Duodenal mucosa (tissue), 2 donors: Measurements from ENCODE around the gene PGP.

Experiments
- H3K27ac ChIP-seq: one replicate; pipeline ENCODE4 v1.7.0; 2013; ENCODE audit warnings: low read depth, low read length
- H3K27me3 ChIP-seq, 2 donors: one replicate each; pipeline ENCODE4 v1.7.0; 2013; ENCODE audit warnings: low read length in 2 of 2, control low read depth in 1 of 2; ENCODE audit not compliant: insufficient read depth in 2 of 2, control insufficient read depth in 1 of 2
- H3K36me3 ChIP-seq, 2 donors: one replicate each; pipeline ENCODE4 v1.7.0; 2013; ENCODE audit warnings: low read length in 2 of 2, control low read depth in 1 of 2; ENCODE audit not compliant: insufficient read depth in 2 of 2, control insufficient read depth in 1 of 2
- H3K4me1 ChIP-seq, 2 donors: one replicate each; pipeline ENCODE4 v1.7.0; 2013; ENCODE audit warnings: low read length in 2 of 2, control low read depth in 1 of 2; ENCODE audit not compliant: insufficient read depth in 2 of 2, control insufficient read depth in 1 of 2
- H3K4me3 ChIP-seq, 2 donors: one replicate each; pipeline ENCODE4 v1.7.0; 2013; ENCODE audit warnings: low read length in 2 of 2, low read depth in 1 of 2
- H3K9ac ChIP-seq, 2 donors: one replicate each; pipeline ENCODE4 v1.7.0; 2013; ENCODE audit warnings: low read length in 2 of 2, low read depth in 1 of 2
- H3K9me3 ChIP-seq, 2 donors: one replicate each; pipeline ENCODE4 v1.7.0; 2013; ENCODE audit warnings: low read length in 2 of 2, control low read depth in 1 of 2; ENCODE audit not compliant: control insufficient read depth in 1 of 2

PGP gene

DNA sequence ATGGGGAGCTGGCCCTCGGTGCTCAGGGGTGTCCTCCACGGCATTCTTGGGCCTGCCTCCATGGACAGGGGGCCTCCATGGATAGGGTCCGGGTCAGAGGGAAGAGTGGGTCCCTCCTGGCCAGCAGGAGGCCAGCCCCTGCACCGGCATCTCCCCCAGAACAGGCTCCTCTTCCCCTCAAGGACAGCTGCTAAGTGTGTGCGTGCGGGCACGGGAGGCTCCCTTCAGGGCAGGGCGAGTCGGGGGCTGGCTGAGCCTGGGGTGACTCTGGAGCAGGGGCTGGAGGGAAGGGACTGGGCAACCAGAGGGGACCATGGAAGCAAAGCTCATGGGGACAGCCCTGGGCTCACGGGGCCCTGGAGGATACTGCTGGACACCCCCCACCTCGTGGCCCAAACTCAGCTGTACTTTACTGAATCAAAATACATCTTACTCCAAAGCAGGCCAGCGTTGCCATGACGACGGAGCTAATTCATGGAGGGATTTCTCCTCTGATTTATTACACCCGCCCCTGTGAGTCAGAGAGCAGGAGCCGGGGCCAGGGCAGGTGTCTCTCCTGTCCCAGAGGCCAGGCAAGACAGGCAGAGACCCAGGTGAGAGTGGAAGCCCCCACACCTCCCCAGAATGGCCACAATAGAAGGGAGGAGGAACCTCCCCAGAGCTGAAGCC, 20.3 kb downstream of the PGP start:
- Histone ChIP-seq H3K27me3 (peaks cover 35 to 41% of the 10 kb centered on the region in 2 donors), H3K4me1 (peaks cover 0 to 15% of the 10 kb centered on the region in 2 donors), H3K4me3 (no peak overlapping the region), H3K27ac (no peak overlapping the region), H3K9ac (no peak overlapping the region), H3K9me3 (no peaks in the 10 kb centered on the region), H3K36me3 (no peaks in the 10 kb centered on the region)

DNA sequence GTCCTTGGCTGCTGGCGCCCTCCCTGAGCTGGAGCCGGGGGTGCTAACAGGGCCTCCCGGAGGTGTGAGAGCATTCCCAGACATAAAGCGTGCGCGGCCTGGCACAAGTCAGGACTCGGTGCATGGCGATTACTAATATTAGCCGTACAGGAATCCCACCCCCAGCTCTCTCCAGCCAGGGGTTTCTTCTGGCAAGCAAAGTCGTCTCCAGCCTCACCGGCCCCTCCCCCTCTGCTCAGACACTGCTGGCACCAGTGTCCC, 23.3 kb downstream of the PGP start:
- Histone ChIP-seq H3K27ac (no peak overlapping the region), H3K9me3 (no peaks in the 10 kb centered on the region), H3K36me3 (no peaks in the 10 kb centered on the region), H3K27me3 (peaks cover 17 to 23% of the 10 kb centered on the region in 2 donors), H3K9ac (no peak overlapping the region), H3K4me1 (peaks cover 0 to 15% of the 10 kb centered on the region in 2 donors), H3K4me3 (no peak overlapping the region)

DNA sequence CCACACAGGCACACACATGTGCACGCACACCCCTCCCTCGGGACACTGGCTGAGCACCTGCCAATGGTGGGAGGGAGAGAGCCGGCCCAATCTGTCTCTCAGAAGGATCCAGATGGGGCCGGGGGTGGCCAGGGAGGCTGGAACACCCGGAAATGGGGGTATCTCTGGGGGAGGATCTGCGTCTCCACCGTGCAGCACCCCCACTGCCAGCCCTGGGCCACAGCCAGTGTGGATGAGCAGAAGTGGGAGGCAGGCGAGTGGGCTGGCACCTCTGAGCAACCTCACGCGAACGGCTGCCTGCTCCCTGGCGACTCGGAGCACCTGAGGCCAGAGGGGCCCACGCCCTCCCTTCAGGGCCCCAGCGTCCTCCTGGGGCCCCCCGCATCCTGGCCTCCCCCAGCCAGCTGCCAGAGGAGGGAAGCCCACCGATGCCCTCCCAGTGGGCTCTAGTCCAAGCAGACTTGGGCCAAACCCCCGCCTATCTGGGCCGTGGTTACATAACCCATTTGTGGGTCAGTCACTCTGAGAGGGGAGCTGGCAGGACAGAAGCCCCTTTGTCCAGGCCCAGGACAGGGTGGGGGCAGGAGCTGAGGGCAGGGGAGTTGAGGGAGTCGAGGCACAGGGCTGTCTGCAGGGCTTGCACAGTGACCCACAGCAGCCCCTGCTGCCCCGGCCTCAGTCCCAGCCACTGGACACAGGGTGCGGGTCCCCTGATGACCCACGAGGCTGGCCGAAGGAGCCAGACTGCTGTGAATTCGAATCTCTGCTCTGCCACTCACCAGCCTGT, 23.8 kb downstream of the PGP start:
- Histone ChIP-seq H3K27me3 (peaks cover 17 to 21% of the 10 kb centered on the region in 2 donors), H3K4me3 (no peak overlapping the region), H3K9me3 (no peaks in the 10 kb centered on the region), H3K36me3 (no peaks in the 10 kb centered on the region), H3K27ac (no peak overlapping the region), H3K9ac (no peak overlapping the region), H3K4me1 (peaks cover 0 to 15% of the 10 kb centered on the region in 2 donors)

DNA sequence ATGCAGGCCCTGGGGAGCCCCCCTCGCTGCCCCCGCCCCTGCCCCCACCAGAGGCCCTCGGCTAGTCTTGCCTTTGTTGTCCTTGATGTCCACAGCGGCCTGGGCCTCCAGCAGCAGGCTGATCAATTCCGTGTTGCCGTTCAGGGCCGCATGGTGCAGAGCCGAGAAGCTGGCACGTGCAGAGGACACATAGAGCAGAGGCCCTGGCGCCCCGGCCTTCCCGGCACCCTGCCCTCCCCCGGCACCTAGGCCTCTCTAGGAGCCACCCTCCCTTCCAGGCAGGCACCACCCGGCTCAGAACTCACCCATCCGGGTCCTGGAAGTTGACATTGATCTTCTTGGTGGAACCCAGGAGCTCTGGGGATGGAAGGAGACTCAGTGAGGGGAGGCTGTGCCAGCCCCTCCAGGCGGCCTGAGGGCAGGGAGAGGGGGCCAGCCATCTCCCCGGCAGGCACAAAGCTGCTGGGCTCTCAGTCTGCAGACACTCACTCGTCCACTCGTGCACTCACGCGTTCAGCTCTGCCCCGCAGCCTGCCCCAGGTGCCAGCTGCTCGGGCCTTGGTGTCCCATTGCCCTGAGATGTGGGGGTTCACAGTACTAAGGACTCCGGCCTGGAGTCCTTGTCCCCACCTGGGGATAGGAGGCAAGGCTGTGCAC, 24.5 kb downstream of the PGP start:
- Histone ChIP-seq H3K9me3 (no peaks in the 10 kb centered on the region), H3K36me3 (no peaks in the 10 kb centered on the region), H3K9ac (no peak overlapping the region), H3K27me3 (peaks cover 13 to 14% of the 10 kb centered on the region in 2 donors), H3K27ac (no peak overlapping the region), H3K4me1 (peaks cover 0 to 8% of the 10 kb centered on the region in 2 donors), H3K4me3 (no peak overlapping the region)

DNA sequence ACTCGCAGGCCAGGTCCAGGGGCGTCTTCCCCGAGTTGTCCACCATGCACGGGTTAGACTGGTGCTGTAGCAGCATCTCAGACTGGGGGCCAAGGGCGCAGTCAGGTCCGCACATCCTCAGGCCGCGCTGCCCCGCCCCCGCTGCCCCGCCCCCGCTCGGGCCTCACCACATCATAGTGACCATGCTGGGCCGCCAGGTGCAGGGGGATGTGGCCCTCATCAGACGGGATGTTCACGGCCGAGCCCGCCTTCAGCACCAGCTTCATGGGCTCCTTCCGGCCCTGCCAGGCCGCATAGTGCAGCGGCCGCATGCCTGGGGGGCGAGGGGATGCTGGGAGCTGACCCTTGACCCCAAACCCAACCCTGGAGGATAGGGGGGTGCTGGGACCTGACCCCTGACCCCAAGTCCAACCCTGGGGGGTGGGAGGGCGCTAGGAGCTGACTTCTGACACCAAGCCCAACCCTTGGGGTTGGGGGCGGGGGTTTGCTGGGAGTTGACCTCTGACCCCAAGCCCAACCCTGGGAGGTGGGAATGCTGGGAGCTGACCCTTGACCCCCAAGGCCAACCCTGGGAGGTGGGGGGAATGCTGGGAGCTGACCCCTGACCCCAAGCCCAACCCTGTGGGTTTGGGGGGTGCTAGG, 25.3 kb downstream of the PGP start:
- Histone ChIP-seq H3K27me3 (peaks cover 7 to 13% of the 10 kb centered on the region in 2 donors), H3K9me3 (no peaks in the 10 kb centered on the region), H3K9ac (no peak overlapping the region), H3K4me1 (peaks cover 2 to 9% of the 10 kb centered on the region in 2 donors), H3K27ac (no peak overlapping the region), H3K4me3 (no peak overlapping the region), H3K36me3 (no peaks in the 10 kb centered on the region)

DNA sequence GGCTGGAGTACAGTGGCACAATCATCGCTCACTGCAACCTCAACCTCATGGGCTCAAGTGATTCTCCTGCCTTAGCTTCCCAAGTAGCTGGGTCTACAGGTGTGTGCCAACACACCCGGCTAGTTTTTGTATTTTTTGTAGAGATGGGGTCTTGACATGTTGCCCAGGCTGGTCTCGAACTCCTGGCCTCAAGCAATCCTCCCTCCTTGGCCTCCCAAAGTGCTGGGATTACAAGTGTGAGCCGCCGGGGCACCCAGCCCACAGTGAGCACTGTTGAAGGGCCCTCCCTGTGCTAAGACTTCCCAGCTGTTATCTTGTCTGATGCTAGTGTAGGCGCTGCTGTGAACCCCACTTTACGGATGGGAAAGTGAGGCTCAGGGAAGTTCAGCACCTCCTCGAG, 26.2 kb downstream of the PGP start:
- no peak overlapping the region for H3K27ac ChIP-seq
- no peaks in the 10 kb centered on the region for H3K9me3 ChIP-seq
- peaks cover 0 to 13% of the 10 kb centered on the region in 2 donors for H3K27me3 ChIP-seq
- H3K9ac ChIP-seq = no peak overlapping the region
- H3K4me1 ChIP-seq = peaks cover 3 to 11% of the 10 kb centered on the region in 2 donors
- H3K36me3 ChIP-seq = no peaks in the 10 kb centered on the region
- no peak overlapping the region for H3K4me3 ChIP-seq

DNA sequence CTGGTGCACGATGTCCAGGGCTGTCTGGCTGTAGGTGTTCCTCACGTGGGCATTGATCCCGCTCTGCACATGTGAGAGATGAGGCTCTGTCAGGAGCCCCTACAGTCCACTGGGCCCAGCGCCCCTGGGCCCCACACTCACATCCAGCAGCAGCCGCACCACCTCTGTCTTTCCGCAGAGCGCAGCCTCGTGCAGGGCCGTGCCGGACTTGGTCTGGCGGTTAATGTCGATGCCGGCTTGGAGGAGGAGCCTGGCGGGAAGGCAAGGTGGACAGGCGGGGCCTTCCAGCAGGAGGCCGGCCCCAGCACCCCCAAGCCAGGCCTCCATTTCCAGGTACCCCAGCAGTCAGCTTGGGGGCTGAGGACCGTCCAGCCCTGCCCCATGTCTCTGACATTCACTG, 27.4 kb downstream of the PGP start:
- no peaks in the 10 kb centered on the region for H3K9me3 ChIP-seq
- H3K4me1 ChIP-seq = peaks cover 3 to 11% of the 10 kb centered on the region in 2 donors
- peaks cover 0 to 13% of the 10 kb centered on the region in 2 donors for H3K27me3 ChIP-seq
- H3K27ac ChIP-seq = no peak overlapping the region
- no peak overlapping the region for H3K9ac ChIP-seq
- no peak overlapping the region for H3K4me3 ChIP-seq
- H3K36me3 ChIP-seq = no peaks in the 10 kb centered on the region

DNA sequence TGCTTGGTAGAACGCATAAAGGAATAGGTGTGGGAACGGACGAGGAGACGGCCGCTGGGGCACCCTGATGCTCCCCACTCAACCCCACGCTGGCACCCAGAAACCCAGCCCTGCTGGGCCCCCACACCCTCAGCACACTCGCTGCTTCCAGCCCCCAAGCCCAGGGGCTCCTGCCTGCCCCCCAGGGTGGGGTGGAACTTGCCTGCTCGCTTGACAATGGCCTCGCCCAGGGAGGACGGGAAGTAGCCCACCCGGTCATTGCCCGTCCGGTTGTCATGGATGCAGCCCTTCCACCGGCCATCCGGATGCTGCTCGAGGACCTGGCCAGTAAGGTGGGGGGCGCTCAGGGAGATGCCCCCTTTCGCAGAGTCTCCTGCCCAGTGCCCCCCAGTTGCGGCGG, 28.1 kb downstream of the PGP start:
- H3K36me3 ChIP-seq = no peaks in the 10 kb centered on the region
- H3K9me3 ChIP-seq = no peaks in the 10 kb centered on the region
- H3K27me3 ChIP-seq = peaks cover 0 to 13% of the 10 kb centered on the region in 2 donors
- H3K9ac ChIP-seq = no peak overlapping the region
- no peak overlapping the region for H3K27ac ChIP-seq
- no peak overlapping the region for H3K4me3 ChIP-seq
- H3K4me1 ChIP-seq = peaks cover 3 to 11% of the 10 kb centered on the region in 2 donors

DNA sequence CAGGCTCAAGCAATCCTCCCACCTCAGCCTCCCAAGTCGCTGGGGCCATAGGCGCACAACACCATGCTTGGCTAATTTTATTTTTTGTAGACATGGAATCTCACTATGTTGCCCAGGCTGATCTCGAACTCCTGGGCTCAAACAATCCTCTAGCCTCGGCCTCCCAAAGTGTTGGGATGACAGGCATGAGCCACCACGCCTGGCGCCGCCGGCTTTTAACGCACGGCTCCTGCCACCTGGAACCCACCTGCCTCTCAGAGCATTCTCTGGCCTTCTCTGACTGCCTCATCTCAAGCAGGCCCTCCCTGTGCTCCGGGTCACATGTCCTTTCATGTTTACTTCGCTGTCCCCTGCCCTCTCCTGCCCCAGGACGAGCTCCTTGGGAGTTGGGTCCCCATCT, 28.6 kb downstream of the PGP start:
- no peak overlapping the region for H3K4me3 ChIP-seq
- peaks cover 0 to 13% of the 10 kb centered on the region in 2 donors for H3K27me3 ChIP-seq
- H3K9ac ChIP-seq = no peak overlapping the region
- no peaks in the 10 kb centered on the region for H3K9me3 ChIP-seq
- peaks cover 3 to 11% of the 10 kb centered on the region in 2 donors for H3K4me1 ChIP-seq
- no peaks in the 10 kb centered on the region for H3K36me3 ChIP-seq
- H3K27ac ChIP-seq = no peak overlapping the region

DNA sequence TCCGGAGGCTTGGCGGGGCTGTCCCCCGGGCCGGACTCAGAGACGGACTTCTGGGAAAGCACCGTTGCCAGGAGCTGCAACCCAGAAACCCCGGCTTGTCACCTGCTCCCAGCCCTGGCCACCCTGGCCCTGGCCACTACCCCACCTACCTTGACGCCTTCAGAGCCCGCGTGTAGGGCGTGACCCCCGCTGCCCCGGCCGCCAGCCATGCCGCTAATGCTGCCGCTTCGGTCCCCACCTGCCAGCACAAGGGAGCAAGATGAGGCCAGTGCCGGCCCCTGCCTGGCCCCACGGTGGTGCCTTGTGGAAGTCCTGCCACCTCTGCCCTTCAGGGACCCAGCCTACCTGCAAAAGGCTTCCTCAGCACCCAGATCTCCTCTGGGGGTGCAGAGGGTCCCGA, 29.7 kb downstream of the PGP start:
- H3K27me3 ChIP-seq = peaks cover 0 to 13% of the 10 kb centered on the region in 2 donors
- no peak overlapping the region for H3K9ac ChIP-seq
- no peaks in the 10 kb centered on the region for H3K9me3 ChIP-seq
- H3K27ac ChIP-seq = no peak overlapping the region
- no peak overlapping the region for H3K4me3 ChIP-seq
- no peaks in the 10 kb centered on the region for H3K36me3 ChIP-seq
- peaks cover 3 to 11% of the 10 kb centered on the region in 2 donors for H3K4me1 ChIP-seq
